Measurements from ENCODE around the gene CLDN4.

Gene CLDN4

DNA sequence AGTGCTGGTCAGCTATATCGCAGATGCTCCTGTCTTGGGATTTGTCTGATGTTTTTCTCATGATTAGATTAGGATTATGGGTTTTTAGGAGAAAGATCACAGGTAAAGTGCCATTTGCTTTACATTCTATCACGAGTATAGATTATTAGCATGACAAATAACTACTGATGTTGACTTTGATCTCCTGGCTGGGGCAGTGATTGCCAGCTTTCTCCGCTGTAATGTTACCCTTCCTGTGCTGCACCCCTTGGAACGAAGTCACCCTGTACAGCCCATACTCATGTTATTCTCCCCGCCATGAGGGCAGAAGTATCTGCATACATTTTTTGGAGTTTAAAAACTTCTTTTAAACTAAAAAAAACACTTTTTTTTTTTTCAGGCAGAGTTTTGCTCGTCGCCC, 10.8 kb upstream of the CLDN4 start:
- TF ChIP-seq, protein P1, sequence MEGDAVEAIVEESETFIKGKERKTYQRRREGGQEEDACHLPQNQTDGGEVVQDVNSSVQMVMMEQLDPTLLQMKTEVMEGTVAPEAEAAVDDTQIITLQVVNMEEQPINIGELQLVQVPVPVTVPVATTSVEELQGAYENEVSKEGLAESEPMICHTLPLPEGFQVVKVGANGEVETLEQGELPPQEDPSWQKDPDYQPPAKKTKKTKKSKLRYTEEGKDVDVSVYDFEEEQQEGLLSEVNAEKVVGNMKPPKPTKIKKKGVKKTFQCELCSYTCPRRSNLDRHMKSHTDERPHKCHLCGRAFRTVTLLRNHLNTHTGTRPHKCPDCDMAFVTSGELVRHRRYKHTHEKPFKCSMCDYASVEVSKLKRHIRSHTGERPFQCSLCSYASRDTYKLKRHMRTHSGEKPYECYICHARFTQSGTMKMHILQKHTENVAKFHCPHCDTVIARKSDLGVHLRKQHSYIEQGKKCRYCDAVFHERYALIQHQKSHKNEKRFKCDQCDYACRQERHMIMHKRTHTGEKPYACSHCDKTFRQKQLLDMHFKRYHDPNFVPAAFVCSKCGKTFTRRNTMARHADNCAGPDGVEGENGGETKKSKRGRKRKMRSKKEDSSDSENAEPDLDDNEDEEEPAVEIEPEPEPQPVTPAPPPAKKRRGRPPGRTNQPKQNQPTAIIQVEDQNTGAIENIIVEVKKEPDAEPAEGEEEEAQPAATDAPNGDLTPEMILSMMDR (IDR thresholded peaks at IDR 0.05), result no peak
- H3K27ac ChIP-seq, result no peak overlapping the region

GRCh38 chr7:73821597-73822285, 9.1 kb upstream of the CLDN4 start:
- peak overlapping the region; percentile 57 for H3K27ac ChIP-seq

GRCh38 chr7:73822319-73823173, 8.2 kb upstream of the CLDN4 start:
- peak overlapping the region; percentile 57 for H3K27ac ChIP-seq

GRCh38 chr7:73823257-73823656, 7.5 kb upstream of the CLDN4 start:
- no peak for TF ChIP-seq ZFX (IDR thresholded peaks at IDR 0.05; ENCODE audit: borderline replicate concordance)
- TF ChIP-seq, protein P1 (IDR thresholded peaks at IDR 0.05), result no peak
- H3K27ac ChIP-seq, result peak overlapping the region; percentile 57

More at GRCh38 chr7:73822319-73823173, 8.2 kb upstream of the CLDN4 start:
- TF ChIP-seq, protein P1 (IDR thresholded peaks at IDR 0.05), result no peak
- TF ChIP-seq ZFX (IDR thresholded peaks at IDR 0.05; ENCODE audit: borderline replicate concordance), result no peak

DNA sequence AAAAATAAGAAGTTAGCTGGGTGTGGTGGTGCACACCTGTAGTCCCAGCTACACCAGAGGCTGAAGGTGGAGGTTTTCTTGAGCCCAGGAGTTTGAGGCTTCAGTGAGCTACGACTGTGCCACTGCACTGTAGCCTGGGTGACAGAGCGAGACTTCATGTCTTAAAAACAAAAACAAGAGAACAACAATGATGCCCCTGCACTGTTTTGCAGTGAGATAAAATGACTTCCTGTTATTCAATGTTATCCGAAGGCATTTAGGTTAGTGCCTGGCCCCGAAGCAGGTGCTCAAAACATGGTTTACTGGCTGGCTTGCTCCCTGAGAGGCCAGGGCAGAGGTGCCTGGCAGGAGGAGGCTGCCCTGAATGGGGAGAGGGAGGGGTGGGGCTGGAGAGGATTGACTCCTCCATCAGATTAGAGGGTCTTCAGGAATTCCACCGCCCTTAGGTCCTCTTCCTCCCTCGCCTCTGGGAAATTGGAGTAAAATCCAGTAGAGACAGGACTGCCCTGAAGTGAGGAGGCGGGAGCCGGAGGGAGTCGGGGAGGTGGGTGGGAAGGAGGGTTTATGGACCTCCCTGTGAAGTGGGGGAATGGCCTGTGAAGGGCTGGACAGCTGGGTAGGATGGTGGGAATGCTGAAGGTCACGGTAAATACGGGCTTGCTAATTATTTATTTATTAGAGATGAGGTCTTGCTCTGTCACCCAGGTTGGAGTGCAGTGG, 6.8 kb upstream of the CLDN4 start:
- H3K27ac ChIP-seq, result 0 out of 2 replicates have a peak overlapping the region, but pooled peaks have one; percentile 57
- no peak for TF ChIP-seq ZFX (IDR thresholded peaks at IDR 0.05; ENCODE audit: borderline replicate concordance)
- TF ChIP-seq, protein P1 (IDR thresholded peaks at IDR 0.05), result no peak

GRCh38 chr7:73824986-73825385, 5.8 kb upstream of the CLDN4 start:
- TF ChIP-seq ZFX (IDR thresholded peaks at IDR 0.05; ENCODE audit: borderline replicate concordance), result no peak
- TF ChIP-seq, protein P1 (IDR thresholded peaks at IDR 0.05), result no peak
- H3K27ac ChIP-seq, result no peak overlapping the region

DNA sequence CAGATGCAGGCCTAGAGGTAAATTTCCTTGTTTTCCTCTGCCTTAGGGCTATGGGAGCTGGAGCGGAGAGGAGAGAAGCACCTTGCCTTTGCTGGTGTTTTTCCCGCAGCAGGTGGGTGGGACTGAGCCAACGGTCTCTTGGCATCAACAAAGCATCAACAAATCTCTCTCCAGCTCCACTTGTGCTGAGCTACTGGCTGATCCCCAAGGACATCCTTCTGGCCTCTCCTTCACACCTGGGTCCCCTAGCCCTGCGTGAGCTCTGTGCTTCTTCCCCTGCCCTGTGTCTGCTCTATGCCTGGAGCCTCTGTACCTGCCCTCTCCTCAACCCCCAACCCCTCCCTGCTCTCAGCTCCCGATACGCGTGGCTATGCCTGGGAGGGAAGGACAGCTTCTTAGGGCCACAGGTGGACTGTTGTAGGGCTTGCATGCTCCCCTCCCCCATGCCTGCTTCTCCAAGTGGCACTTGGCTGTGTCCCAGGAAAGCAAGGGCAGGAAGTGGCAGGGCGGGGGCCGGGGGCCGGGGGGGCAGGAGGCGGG, 3.2 kb upstream of the CLDN4 start:
- H3K27ac ChIP-seq, result peak overlapping the region; percentile 100
- no peak for TF ChIP-seq ZFX (IDR thresholded peaks at IDR 0.05; ENCODE audit: borderline replicate concordance)
- TF ChIP-seq, protein P1 (IDR thresholded peaks at IDR 0.05), result no peak
